Neural progenitor cell (in vitro differentiated cells): ENCODE data around the gene LDLRAD4. TPM values are rescaled to one million over a fixed set of nuclear protein-coding genes. Genes with fewer than 3 reads are reported as not detected.

ENCODE experiments used
- DNase-seq: peaks from one replicate; pipeline ENCODE4 v3.0.0-alpha.2; 2016; ENCODE audit warnings: low spot score
- H2AFZ ChIP-seq: fragments of 200-600 bp; sonication (generic); replicated peaks from 2 replicates; pipeline ENCODE4 v1.6.1; 2016; ENCODE audit warnings: antibody characterized with exemption
- H3F3A ChIP-seq: fragments of 200-600 bp; sonication (generic); 2 replicates; pipeline ENCODE4 v1.6.1; 2016; ENCODE audit warnings: antibody characterized with exemption, low read depth
- H3K27ac ChIP-seq: fragments of 200-600 bp; sonication (generic); 2 replicates; pipeline ENCODE4 v1.5.1; 2016; ENCODE audit warnings: mild to moderate bottlenecking
- H3K27me3 ChIP-seq: fragments of 200-600 bp; sonication (generic); 2 replicates; pipeline ENCODE4 v1.6.1; 2016; ENCODE audit warnings: mild to moderate bottlenecking, moderate library complexity
- H3K36me3 ChIP-seq: fragments of 200-600 bp; sonication (generic); 2 replicates; pipeline ENCODE4 v1.5.1; 2016
- H3K4me1 ChIP-seq: fragments of 200-600 bp; sonication (generic); 2 replicates; pipeline ENCODE4 v1.6.1; 2016; ENCODE audit warnings: mixed run types
- H3K4me2 ChIP-seq: fragments of 200-600 bp; sonication (generic); 2 replicates; pipeline ENCODE4 v1.6.1; 2016
- H3K4me3 ChIP-seq: fragments of 200-600 bp; sonication (generic); 2 replicates; pipeline ENCODE4 v1.5.1; 2016
- H3K79me2 ChIP-seq: fragments of 200-600 bp; sonication (generic); 2 replicates; pipeline ENCODE4 v1.6.1; 2016; ENCODE audit warnings: low read depth
- H3K9ac ChIP-seq: fragments of 200-600 bp; sonication (generic); 2 replicates; pipeline ENCODE4 v1.6.1; 2016
- H3K9me3 ChIP-seq: fragments of 200-600 bp; sonication (generic); 2 replicates; pipeline ENCODE4 v1.5.1; 2016; ENCODE audit warnings: low read depth
- H4K20me1 ChIP-seq: fragments of 200-600 bp; sonication (generic); 2 replicates; pipeline ENCODE4 v1.6.1; 2016; ENCODE audit warnings: low read depth
- H3K27ac Mint-ChIP-seq: 3 replicates; pipeline ENCODE4 v1.8.0; 2021; ENCODE audit warnings: mixed read lengths
- H3K27me3 Mint-ChIP-seq: 2 replicates; pipeline ENCODE4 v1.8.0; 2022; ENCODE audit warnings: low read depth, mild to moderate bottlenecking, inconsistent platforms, moderate library complexity, mixed read lengths; ENCODE audit not compliant: insufficient read depth
- H3K36me3 Mint-ChIP-seq: 3 replicates; pipeline ENCODE4 v1.8.0; 2021; ENCODE audit warnings: mixed read lengths
- H3K4me1 Mint-ChIP-seq: 3 replicates; pipeline ENCODE4 v1.8.0; 2021; ENCODE audit warnings: mixed read lengths
- H3K4me3 Mint-ChIP-seq: 3 replicates; pipeline ENCODE4 v1.8.0; 2021; ENCODE audit warnings: mild to moderate bottlenecking, moderate library complexity, mixed read lengths
- H3K9me3 Mint-ChIP-seq: 3 replicates; pipeline ENCODE4 v1.8.0; 2020; ENCODE audit warnings: mixed read lengths
- EZH2 ChIP-seq: fragments of 200-600 bp; sonication (generic); IDR thresholded peaks from 2 replicates; pipeline ENCODE4 v1.6.1; 2017; ENCODE audit warnings: antibody characterized with exemption, mild to moderate bottlenecking, moderate library complexity
- EZH2phosphoT487 ChIP-seq: fragments of 200-600 bp; sonication (generic); IDR thresholded peaks from 2 replicates; pipeline ENCODE4 v1.6.1; 2017; ENCODE audit warnings: antibody characterized with exemption
- total RNA-seq: library from RNA; depleted of rRNA; stranded (reverse); fragments of >200 nt; gene quantifications from 2 replicates; pipeline ENCODE4 v1.2.3, GENCODE V29; 2015; ENCODE audit warnings: low replicate concordance
- TF ChIP-seq, protein P1 (sequence below): fragments of 200-600 bp; sonication (generic); IDR thresholded peaks from 2 replicates; pipeline ENCODE4 v1.5.1; 2017; ENCODE audit warnings: antibody characterized with exemption, mild to moderate bottlenecking

Gene LDLRAD4
- total RNA-seq, 1 donor from 2014 or later: 0.65 TPM

DNA sequence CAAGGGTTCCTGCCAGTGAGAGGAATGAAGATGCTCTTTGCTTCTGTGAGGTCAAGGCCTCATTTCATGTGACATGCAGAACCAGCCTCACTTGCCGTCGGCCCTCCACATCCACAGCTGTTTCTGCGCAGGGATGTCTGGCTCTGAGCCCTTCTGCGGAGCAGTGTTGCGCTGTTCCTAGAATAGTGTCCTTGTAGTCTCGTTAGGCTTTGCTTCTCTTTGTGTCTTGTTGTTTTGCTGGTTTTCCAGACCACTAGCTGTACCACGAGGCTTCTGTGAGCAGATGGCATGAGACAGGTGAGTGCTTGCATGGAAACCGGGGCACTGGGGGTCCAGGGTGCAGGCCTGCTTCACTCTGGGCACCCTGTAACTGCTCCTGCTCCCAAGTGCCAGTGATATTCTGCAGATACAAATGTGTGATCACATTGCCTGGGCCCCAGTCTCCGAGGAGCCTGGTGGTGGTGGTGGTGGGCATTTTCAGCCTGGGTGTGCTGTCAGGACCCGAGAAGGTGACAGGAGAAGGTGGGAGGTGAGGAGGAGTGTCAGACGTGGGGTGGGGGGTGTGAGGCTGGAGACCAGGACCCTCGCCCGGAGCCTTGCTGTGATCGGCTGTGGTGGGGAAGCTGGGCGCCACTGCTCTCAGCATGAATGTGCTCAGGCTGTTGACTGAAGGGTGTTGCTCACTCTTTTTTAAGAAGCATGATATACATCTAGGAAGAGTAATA, 34.3 kb downstream of the LDLRAD4 start:
- Histone ChIP-seq H3K27ac (no peak overlapping the region), H3K4me2 (no peak overlapping the region), H3F3A (no peaks in the 10 kb centered on the region), H4K20me1 (no peaks in the 10 kb centered on the region), H3K4me1 (peaks cover 13% of the 10 kb centered on the region), H3K27me3 (no peaks in the 10 kb centered on the region), H3K9ac (no peak overlapping the region), H3K36me3 (no peaks in the 10 kb centered on the region), H3K9me3 (no peaks in the 10 kb centered on the region), H2AFZ (no peak overlapping the region), H3K79me2 (no peaks in the 10 kb centered on the region), H3K4me3 (no peak overlapping the region)
- Mint-ChIP-seq H3K4me1 (peaks cover 26% of the 10 kb centered on the region), H3K9me3 (peaks cover 11% of the 10 kb centered on the region), H3K4me3 (no peak overlapping the region), H3K36me3 (peaks cover 2% of the 10 kb centered on the region), H3K27me3 (peaks cover 4% of the 10 kb centered on the region), H3K27ac (peak overlapping the region; percentile 77)
- TF ChIP-seq EZH2 (no peak), EZH2phosphoT487 (no peak)
- TF ChIP-seq, protein P1, sequence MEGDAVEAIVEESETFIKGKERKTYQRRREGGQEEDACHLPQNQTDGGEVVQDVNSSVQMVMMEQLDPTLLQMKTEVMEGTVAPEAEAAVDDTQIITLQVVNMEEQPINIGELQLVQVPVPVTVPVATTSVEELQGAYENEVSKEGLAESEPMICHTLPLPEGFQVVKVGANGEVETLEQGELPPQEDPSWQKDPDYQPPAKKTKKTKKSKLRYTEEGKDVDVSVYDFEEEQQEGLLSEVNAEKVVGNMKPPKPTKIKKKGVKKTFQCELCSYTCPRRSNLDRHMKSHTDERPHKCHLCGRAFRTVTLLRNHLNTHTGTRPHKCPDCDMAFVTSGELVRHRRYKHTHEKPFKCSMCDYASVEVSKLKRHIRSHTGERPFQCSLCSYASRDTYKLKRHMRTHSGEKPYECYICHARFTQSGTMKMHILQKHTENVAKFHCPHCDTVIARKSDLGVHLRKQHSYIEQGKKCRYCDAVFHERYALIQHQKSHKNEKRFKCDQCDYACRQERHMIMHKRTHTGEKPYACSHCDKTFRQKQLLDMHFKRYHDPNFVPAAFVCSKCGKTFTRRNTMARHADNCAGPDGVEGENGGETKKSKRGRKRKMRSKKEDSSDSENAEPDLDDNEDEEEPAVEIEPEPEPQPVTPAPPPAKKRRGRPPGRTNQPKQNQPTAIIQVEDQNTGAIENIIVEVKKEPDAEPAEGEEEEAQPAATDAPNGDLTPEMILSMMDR: no peak
- no peak for DNase-seq

DNA sequence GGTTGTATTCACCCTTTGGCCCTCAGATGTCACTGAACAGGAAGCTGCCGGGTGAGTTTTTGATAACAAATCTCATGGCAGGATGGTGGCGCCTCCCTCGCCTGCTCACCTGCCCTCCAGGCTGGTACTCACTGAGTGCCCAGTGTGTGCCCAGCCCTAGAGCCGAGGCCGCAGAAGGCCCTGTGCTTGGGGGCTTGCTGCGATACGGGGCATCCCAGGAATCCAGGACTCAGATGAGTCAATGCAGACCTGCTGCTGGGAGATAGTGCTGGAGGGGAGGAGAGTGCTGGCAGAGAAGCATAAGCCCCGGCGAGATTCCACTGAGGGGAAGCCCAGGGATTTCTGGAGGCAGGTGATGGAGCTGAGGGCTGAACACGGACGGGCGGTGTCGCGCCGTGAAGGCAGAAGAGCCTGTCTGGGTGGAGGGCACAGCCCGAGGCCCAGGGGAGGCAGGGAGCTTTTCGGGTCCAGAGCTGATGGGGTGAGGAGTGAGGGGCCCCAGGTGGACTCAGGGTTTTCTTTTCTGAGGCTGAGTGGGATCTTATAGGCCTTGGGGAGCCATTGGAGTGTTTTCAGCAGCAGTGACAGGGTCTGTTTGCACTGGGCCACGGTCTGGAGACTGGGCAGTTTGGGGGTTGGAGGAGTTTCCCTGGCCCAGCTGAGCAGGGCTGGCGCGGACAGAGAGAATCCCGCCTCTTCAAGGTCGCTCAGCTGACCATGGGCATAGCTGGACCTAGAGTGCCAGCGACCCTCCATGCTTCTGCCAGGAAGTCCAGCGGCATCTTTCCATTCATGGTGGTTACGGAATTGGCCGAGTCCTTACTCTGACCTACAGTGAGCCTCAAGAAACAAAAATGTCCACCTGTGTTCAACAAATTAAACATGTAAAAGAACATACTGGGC, 35.5 kb downstream of the LDLRAD4 start:
- H3K4me3 Mint-ChIP-seq: no peak overlapping the region
- Histone ChIP-seq H3K4me3 (no peak overlapping the region), H3K4me1 (peaks cover 13% of the 10 kb centered on the region), H3K27ac (no peak overlapping the region), H4K20me1 (no peaks in the 10 kb centered on the region), H3K27me3 (no peaks in the 10 kb centered on the region), H3K9me3 (no peaks in the 10 kb centered on the region), H3K79me2 (no peaks in the 10 kb centered on the region), H3F3A (no peaks in the 10 kb centered on the region), H2AFZ (no peak overlapping the region), H3K9ac (no peak overlapping the region), H3K4me2 (no peak overlapping the region), H3K36me3 (no peaks in the 10 kb centered on the region)
- H3K27ac Mint-ChIP-seq: peak overlapping the region; percentile 29
- peaks cover 26% of the 10 kb centered on the region for H3K4me1 Mint-ChIP-seq
- peaks cover 4% of the 10 kb centered on the region for H3K27me3 Mint-ChIP-seq
- H3K9me3 Mint-ChIP-seq: peaks cover 11% of the 10 kb centered on the region
- TF ChIP-seq EZH2phosphoT487: no peak
- TF ChIP-seq, protein P1: no peak
- TF ChIP-seq EZH2: no peak
- H3K36me3 Mint-ChIP-seq: no peaks in the 10 kb centered on the region
- DNase-seq: no peak

DNA sequence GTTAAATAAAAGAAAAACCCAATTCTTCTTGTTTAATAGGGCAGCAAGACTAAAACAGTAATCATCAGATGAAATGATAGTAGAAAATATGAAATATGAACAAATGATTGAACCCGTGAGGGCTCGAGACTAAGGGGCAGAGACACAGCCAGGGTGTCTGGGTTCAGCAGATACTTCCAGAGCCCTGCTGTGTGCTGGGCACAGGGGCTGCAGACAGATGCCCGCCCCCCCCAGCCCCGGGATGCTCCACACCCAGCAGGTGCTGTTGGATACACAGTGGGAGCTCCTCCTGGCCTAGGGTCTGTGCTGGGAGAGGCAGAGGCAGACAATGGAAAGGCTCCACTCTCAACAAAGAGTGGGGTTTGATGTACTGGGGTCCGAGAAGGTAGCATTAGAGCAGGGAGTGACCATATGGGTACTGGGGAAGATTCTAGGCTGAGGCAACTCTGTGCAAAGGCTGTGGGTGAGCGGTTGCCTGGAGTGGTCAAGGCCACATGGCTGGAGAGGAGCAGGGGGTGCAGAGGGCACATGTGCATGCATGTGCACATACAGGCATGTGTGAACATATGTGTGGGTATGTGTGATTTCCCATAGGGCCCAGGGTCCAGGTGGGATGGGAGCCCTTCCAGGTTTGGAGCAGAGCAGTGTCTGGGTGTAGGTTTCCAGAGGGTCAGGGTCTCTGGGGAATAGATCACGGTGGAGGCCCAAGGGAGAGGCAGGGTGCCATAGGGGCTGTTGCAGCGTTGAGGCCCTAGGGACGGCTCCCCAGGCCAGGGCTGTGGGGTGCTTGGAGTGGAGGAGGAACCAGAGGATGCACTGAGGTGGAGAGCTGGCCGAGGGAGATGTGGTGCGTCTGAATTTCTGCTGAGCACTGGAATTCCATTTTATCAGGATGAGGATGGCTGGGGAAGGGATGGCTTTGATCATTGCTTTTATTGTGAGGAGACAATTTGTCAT, 36.7 kb downstream of the LDLRAD4 start:
- H3K9me3 Mint-ChIP-seq: peaks cover 3% of the 10 kb centered on the region
- TF ChIP-seq, protein P1: no peak
- TF ChIP-seq EZH2phosphoT487: no peak
- TF ChIP-seq EZH2: no peak
- H3K79me2 ChIP-seq: no peaks in the 10 kb centered on the region
- peaks cover 13% of the 10 kb centered on the region for H3K4me1 ChIP-seq
- peak overlapping the region; percentile 43 for H3K27ac Mint-ChIP-seq
- H3K27me3 ChIP-seq: no peaks in the 10 kb centered on the region
- no peak overlapping the region for H3K4me2 ChIP-seq
- no peaks in the 10 kb centered on the region for H3K36me3 ChIP-seq
- no peak overlapping the region for H3K27ac ChIP-seq
- no peak overlapping the region for H3K4me3 ChIP-seq
- peaks cover 30% of the 10 kb centered on the region for H3K4me1 Mint-ChIP-seq
- H3K9me3 ChIP-seq: no peaks in the 10 kb centered on the region
- no peak overlapping the region for H3K9ac ChIP-seq
- no peaks in the 10 kb centered on the region for H4K20me1 ChIP-seq
- H2AFZ ChIP-seq: no peak overlapping the region
- H3K4me3 Mint-ChIP-seq: no peak overlapping the region
- no peaks in the 10 kb centered on the region for H3K36me3 Mint-ChIP-seq
- H3K27me3 Mint-ChIP-seq: peaks cover 4% of the 10 kb centered on the region
- no peak for DNase-seq
- no peaks in the 10 kb centered on the region for H3F3A ChIP-seq
